Measurements from ENCODE around the gene CRYBG1.

Gene CRYBG1

GRCh38 chr6:106356378-106356777 lies 4.1 kb upstream of the CRYBG1 start:
- no peak for TF ChIP-seq CTCF (IDR thresholded peaks at IDR 0.05; ENCODE audit: control extremely low read depth, extremely low read depth, low read depth, missing control alignments)
- ChIA-PET POLR2A (no interaction called here), CTCF (interaction anchor here (1.2 to 1.5 kb wide), 3 partner anchors 17 to 30 kb away, joined by 3 to 7 read pairs (median 6); no protein-coding TSS in a partner anchor)
- no peak for DNase-seq (ENCODE audit: extremely low spot score)

GRCh38 chr6:106359959-106360409 lies 533 bp upstream of the CRYBG1 start:
- no peak for TF ChIP-seq CTCF (IDR thresholded peaks at IDR 0.05; ENCODE audit: control extremely low read depth, extremely low read depth, low read depth, missing control alignments)
- ChIA-PET CTCF (interaction anchor here (0.6 to 3.0 kb wide), 11 partner anchors 10 to 638 kb away, joined by 3 to 30 read pairs (median 4); no protein-coding TSS in a partner anchor), POLR2A (no interaction called here)
- DNase-seq (ENCODE audit: extremely low spot score), result no peak

- POLR2A ChIA-PET, result no interaction called here
- TF ChIP-seq CTCF (IDR thresholded peaks at IDR 0.05; ENCODE audit: control extremely low read depth, extremely low read depth, low read depth, missing control alignments), result no peak
- DNase-seq (ENCODE audit: extremely low spot score), result peak; percentile 48
- CTCF ChIA-PET, result interaction anchor here (0.6 to 3.0 kb wide), 22 partner anchors 9 to 637 kb away, joined by 3 to 30 read pairs (median 4); no protein-coding TSS in a partner anchor
Observed at GRCh38 chr6:106360989-106361430, 493 bp downstream of the CRYBG1 start.

- DNase-seq (ENCODE audit: extremely low spot score), result no peak
- POLR2A ChIA-PET, result no interaction called here
- CTCF ChIA-PET, result interaction anchor here (0.8 kb wide), 1 partner anchor 245 kb away, joined by 3 read pairs; no protein-coding TSS in a partner anchor
- TF ChIP-seq CTCF (IDR thresholded peaks at IDR 0.05; ENCODE audit: control extremely low read depth, extremely low read depth, low read depth, missing control alignments), result no peak
Observed at GRCh38 chr6:106363401-106364138, 3.1 kb downstream of the CRYBG1 start.

GRCh38 chr6:106369739-106370138 lies 9.2 kb downstream of the CRYBG1 start:
- no peak for DNase-seq (ENCODE audit: extremely low spot score)
- ChIA-PET POLR2A (interaction anchor here (1.1 kb wide), 1 partner anchor 26 kb away, joined by 3 read pairs; no protein-coding TSS in a partner anchor), CTCF (interaction anchor here (1.0 to 4.1 kb wide), 4 partner anchors 9 to 35 kb away, joined by 3 to 30 read pairs (median 6); partner anchors contain the start of gene CRYBG1)
- no peak for TF ChIP-seq CTCF (IDR thresholded peaks at IDR 0.05; ENCODE audit: control extremely low read depth, extremely low read depth, low read depth, missing control alignments)

GRCh38 chr6:106370639-106371038 lies 10.1 kb downstream of the CRYBG1 start:
- CTCF ChIA-PET, result interaction anchor here (1.0 to 4.1 kb wide), 2 partner anchors 10 kb away, joined by 3 to 30 read pairs; partner anchors contain the start of gene CRYBG1
- no peak for TF ChIP-seq CTCF (IDR thresholded peaks at IDR 0.05; ENCODE audit: control extremely low read depth, extremely low read depth, low read depth, missing control alignments)
- DNase-seq (ENCODE audit: extremely low spot score), result no peak
- POLR2A ChIA-PET, result no interaction called here
